ENCODE data around the gene KRT20. TPM values are rescaled to one million over a fixed set of nuclear protein-coding genes. Genes with fewer than 3 reads are reported as not detected.

Gene KRT20
- total and polyA plus RNA-seq, 2 of the 8 experiments (the other 6 are each of a cell fraction or from before 2014, with no cell fraction given) = not detected

GRCh38 chr17:40895106-40895730 lies 10.2 kb upstream of the KRT20 start (continued):
- no peak for TF ChIP-seq CHD7 (IDR thresholded peaks at IDR 0.05; ENCODE audit: insufficient replicate concordance, low read length)
- no peak for TF ChIP-seq POLR2AphosphoS5 (IDR thresholded peaks at IDR 0.05; ENCODE audit: low read depth, low read length)
- TF ChIP-seq, protein P1, sequence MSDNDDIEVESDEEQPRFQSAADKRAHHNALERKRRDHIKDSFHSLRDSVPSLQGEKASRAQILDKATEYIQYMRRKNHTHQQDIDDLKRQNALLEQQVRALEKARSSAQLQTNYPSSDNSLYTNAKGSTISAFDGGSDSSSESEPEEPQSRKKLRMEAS (IDR thresholded peaks at IDR 0.05) = no peak
